SK-N-SH treated with all-trans-retinoic acid at 6 μM for 48 hours (cell line): ENCODE results near the gene HOXA6.

Experiments used
- ATAC-seq: fragments of 200-7000 bp; cut with Tn5 transposase; 3 replicates; pipeline ENCODE4 v1.9.1; 2020; ENCODE audit warnings: mild to moderate bottlenecking, moderate library complexity
- ARNTL ChIP-seq: fragments of 450-650 bp; formaldehyde crosslinking; IDR thresholded peaks from 2 replicates; pipeline ENCODE4 v1.5.0; 2020; ENCODE audit warnings: low read depth, mild to moderate bottlenecking, moderate library complexity, borderline replicate concordance
- CSDC2 ChIP-seq: fragments of 250-450 bp; sonication (Bioruptor Pico); IDR thresholded peaks from 2 replicates; pipeline ENCODE4 v1.5.0; 2020; ENCODE audit warnings: mild to moderate bottlenecking, moderate library complexity
- ESRRG ChIP-seq: fragments of 250-450 bp; sonication (Bioruptor Pico); IDR thresholded peaks from 2 replicates; pipeline ENCODE4 v1.6.1; 2021; ENCODE audit warnings: mild to moderate bottlenecking
- GLIS3 ChIP-seq: fragments of 250-450 bp; sonication (Bioruptor Pico); IDR thresholded peaks from 2 replicates; pipeline ENCODE4 v1.5.0; 2020; ENCODE audit warnings: mild to moderate bottlenecking, moderate library complexity
- ISL1 ChIP-seq: fragments of 250-450 bp; sonication (Bioruptor Pico); IDR thresholded peaks from 2 replicates; pipeline ENCODE4 v2.1.2; 2022; ENCODE audit warnings: mild to moderate bottlenecking, moderate library complexity
- OSR1 ChIP-seq: fragments of 250-450 bp; sonication (Bioruptor Pico); IDR thresholded peaks from 2 replicates; pipeline ENCODE4 v1.8.0; 2022; ENCODE audit warnings: moderate library complexity, mild to moderate bottlenecking, inconsistent platforms
- PATZ1 ChIP-seq: fragments of 250-450 bp; sonication (Bioruptor Pico); IDR thresholded peaks from 2 replicates; pipeline ENCODE4 v1.8.0; 2020; ENCODE audit warnings: mild to moderate bottlenecking, moderate library complexity, borderline replicate concordance
- PPARA ChIP-seq: fragments of 250-450 bp; sonication (Bioruptor Pico); IDR thresholded peaks from 2 replicates; pipeline ENCODE4 v1.5.0; 2020; ENCODE audit warnings: mild to moderate bottlenecking, borderline replicate concordance
- RARB ChIP-seq: fragments of 250-450 bp; sonication (Bioruptor Pico); IDR thresholded peaks from 2 replicates; pipeline ENCODE4 v1.8.0; 2021; ENCODE audit warnings: mild to moderate bottlenecking, moderate library complexity
- SNAI2 ChIP-seq: fragments of 250-450 bp; sonication (Bioruptor Pico); IDR thresholded peaks from 2 replicates; pipeline ENCODE4 v1.5.0; 2020; ENCODE audit warnings: mild to moderate bottlenecking, moderate library complexity
- TCF4 ChIP-seq: fragments of 250-450 bp; sonication (Bioruptor Pico); IDR thresholded peaks from 2 replicates; pipeline ENCODE4 v1.8.0; 2021; ENCODE audit warnings: mild to moderate bottlenecking, moderate library complexity, borderline replicate concordance
- TOX ChIP-seq: fragments of 250-450 bp; sonication (Bioruptor Pico); IDR thresholded peaks from 2 replicates; pipeline ENCODE4 v1.8.0; 2021; ENCODE audit warnings: mild to moderate bottlenecking, moderate library complexity, borderline replicate concordance
- ZC3H10 ChIP-seq: fragments of 250-450 bp; sonication (Bioruptor Pico); IDR thresholded peaks from 2 replicates; pipeline ENCODE4 v1.5.1; 2021; ENCODE audit warnings: mild to moderate bottlenecking, moderate library complexity
- ZFP3 ChIP-seq: fragments of 250-450 bp; sonication (Bioruptor Pico); IDR thresholded peaks from 2 replicates; pipeline ENCODE4 v1.5.0; 2020; ENCODE audit warnings: mild to moderate bottlenecking, moderate library complexity
- ZFP30 ChIP-seq: fragments of 450-650 bp; formaldehyde crosslinking; IDR thresholded peaks from 2 replicates; pipeline ENCODE4 v1.5.0; 2022; ENCODE audit warnings: mild to moderate bottlenecking, moderate library complexity
- ZNF565 ChIP-seq: fragments of 450-650 bp; formaldehyde crosslinking; conservative IDR thresholded peaks from 2 replicates; pipeline ENCODE4 v1.5.0; 2020; ENCODE audit warnings: low read depth, mild to moderate bottlenecking, moderate library complexity
- ZNF8 ChIP-seq: fragments of 450-650 bp; formaldehyde crosslinking; IDR thresholded peaks from 2 replicates; pipeline ENCODE4 v1.5.0; 2020; ENCODE audit warnings: mild to moderate bottlenecking, moderate library complexity
- TF ChIP-seq, protein P1 (sequence below): fragments of 250-450 bp; sonication (Bioruptor Pico); IDR thresholded peaks from 2 replicates; pipeline ENCODE4 v1.5.0; 2020; ENCODE audit warnings: mild to moderate bottlenecking, moderate library complexity
- TF ChIP-seq, protein P2 (sequence below): fragments of 250-450 bp; sonication (Bioruptor Pico); IDR thresholded peaks from 2 replicates; pipeline ENCODE4 v1.5.1; 2020; ENCODE audit warnings: low read depth, mild to moderate bottlenecking, moderate library complexity
- TF ChIP-seq, protein P3 (sequence below): fragments of 250-450 bp; sonication (Bioruptor Pico); IDR thresholded peaks from 2 replicates; pipeline ENCODE4 v1.5.1; 2021; ENCODE audit warnings: mild to moderate bottlenecking, moderate library complexity
- TF ChIP-seq, protein P4 (sequence below): fragments of 250-450 bp; sonication (Bioruptor Pico); IDR thresholded peaks from 2 replicates; pipeline ENCODE4 v1.8.0; 2021; ENCODE audit warnings: low read depth, mild to moderate bottlenecking, moderate library complexity, borderline replicate concordance

The HOXA6 gene

DNA sequence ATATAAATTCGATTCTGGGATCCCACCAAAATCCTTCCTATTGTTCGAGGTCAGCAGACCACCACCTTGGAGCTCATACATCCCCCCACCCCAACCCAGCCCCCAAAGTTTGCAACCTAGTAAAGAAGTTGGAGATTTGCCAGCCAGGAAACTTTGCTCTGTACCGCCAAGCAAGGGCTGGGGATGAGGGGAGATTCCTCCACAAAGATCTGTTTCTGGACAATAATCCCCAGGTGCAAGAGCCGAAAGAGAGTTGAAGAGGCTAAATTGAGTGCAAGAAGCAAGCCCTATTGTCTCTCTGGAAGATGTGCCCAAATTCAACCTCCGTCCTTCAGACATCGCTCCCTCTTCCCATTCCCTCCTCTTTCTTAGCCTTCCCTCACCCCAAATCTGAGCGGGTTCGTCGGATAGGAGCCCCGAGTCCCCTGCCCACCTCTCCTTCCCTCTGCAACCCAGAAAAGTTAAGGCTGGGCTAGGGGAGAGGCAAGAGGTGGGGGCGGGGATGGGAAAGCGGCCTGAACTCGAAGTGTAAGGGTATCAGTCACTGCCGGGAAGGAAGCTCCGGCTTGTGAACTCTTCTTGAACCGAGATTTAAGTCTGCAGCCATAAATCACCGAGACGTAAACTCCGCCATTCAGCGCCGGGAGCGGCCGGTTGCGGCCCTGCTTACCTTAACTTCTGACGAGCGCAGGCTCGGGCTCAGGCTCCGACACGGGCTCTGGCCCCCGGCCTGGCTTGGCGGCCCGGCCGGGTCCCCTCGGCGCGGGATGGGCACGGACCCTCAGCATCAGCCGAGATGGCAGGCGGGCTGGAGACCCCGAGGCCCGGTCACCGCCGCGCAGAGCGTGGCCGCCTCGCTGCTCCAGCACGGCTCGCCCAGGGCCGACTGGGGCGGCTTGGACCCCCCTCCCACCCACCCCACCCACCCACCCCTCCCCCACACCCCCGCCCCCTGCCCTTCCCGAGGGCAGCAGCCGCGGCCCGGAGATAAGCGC is 34.3 kb downstream of the HOXA6 start:
- ATAC-seq: no peak
- TF ChIP-seq ARNTL (no peak), ESRRG (no peak), OSR1 (CRISPR knock-in tag) (no peak), TCF4 (CRISPR knock-in tag) (no peak), CSDC2 (CRISPR knock-in tag) (no peak), ZNF8 (CRISPR knock-in tag) (no peak), ZFP3 (no peak), SNAI2 (no peak), TOX (no peak), ZNF565 (no peak), PPARA (CRISPR knock-in tag) (no peak)
- TF ChIP-seq, protein P1, sequence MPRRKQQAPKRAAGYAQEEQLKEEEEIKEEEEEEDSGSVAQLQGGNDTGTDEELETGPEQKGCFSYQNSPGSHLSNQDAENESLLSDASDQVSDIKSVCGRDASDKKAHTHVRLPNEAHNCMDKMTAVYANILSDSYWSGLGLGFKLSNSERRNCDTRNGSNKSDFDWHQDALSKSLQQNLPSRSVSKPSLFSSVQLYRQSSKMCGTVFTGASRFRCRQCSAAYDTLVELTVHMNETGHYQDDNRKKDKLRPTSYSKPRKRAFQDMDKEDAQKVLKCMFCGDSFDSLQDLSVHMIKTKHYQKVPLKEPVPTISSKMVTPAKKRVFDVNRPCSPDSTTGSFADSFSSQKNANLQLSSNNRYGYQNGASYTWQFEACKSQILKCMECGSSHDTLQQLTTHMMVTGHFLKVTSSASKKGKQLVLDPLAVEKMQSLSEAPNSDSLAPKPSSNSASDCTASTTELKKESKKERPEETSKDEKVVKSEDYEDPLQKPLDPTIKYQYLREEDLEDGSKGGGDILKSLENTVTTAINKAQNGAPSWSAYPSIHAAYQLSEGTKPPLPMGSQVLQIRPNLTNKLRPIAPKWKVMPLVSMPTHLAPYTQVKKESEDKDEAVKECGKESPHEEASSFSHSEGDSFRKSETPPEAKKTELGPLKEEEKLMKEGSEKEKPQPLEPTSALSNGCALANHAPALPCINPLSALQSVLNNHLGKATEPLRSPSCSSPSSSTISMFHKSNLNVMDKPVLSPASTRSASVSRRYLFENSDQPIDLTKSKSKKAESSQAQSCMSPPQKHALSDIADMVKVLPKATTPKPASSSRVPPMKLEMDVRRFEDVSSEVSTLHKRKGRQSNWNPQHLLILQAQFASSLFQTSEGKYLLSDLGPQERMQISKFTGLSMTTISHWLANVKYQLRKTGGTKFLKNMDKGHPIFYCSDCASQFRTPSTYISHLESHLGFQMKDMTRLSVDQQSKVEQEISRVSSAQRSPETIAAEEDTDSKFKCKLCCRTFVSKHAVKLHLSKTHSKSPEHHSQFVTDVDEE (CRISPR knock-in tag): no peak
- TF ChIP-seq, protein P2, sequence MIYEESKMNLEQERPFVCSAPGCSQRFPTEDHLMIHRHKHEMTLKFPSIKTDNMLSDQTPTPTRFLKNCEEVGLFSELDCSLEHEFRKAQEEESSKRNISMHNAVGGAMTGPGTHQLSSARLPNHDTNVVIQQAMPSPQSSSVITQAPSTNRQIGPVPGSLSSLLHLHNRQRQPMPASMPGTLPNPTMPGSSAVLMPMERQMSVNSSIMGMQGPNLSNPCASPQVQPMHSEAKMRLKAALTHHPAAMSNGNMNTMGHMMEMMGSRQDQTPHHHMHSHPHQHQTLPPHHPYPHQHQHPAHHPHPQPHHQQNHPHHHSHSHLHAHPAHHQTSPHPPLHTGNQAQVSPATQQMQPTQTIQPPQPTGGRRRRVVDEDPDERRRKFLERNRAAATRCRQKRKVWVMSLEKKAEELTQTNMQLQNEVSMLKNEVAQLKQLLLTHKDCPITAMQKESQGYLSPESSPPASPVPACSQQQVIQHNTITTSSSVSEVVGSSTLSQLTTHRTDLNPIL (CRISPR knock-in tag): no peak
- TF ChIP-seq, protein P3, sequence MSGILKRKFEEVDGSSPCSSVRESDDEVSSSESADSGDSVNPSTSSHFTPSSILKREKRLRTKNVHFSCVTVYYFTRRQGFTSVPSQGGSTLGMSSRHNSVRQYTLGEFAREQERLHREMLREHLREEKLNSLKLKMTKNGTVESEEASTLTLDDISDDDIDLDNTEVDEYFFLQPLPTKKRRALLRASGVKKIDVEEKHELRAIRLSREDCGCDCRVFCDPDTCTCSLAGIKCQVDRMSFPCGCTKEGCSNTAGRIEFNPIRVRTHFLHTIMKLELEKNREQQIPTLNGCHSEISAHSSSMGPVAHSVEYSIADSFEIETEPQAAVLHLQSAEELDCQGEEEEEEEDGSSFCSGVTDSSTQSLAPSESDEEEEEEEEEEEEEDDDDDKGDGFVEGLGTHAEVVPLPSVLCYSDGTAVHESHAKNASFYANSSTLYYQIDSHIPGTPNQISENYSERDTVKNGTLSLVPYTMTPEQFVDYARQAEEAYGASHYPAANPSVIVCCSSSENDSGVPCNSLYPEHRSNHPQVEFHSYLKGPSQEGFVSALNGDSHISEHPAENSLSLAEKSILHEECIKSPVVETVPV (CRISPR knock-in tag): no peak
- TF ChIP-seq, protein P4, sequence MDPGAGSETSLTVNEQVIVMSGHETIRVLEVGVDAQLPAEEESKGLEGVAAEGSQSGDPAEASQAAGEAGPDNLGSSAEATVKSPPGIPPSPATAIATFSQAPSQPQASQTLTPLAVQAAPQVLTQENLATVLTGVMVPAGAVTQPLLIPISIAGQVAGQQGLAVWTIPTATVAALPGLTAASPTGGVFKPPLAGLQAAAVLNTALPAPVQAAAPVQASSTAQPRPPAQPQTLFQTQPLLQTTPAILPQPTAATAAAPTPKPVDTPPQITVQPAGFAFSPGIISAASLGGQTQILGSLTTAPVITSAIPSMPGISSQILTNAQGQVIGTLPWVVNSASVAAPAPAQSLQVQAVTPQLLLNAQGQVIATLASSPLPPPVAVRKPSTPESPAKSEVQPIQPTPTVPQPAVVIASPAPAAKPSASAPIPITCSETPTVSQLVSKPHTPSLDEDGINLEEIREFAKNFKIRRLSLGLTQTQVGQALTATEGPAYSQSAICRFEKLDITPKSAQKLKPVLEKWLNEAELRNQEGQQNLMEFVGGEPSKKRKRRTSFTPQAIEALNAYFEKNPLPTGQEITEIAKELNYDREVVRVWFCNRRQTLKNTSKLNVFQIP (CRISPR knock-in tag): no peak

DNA sequence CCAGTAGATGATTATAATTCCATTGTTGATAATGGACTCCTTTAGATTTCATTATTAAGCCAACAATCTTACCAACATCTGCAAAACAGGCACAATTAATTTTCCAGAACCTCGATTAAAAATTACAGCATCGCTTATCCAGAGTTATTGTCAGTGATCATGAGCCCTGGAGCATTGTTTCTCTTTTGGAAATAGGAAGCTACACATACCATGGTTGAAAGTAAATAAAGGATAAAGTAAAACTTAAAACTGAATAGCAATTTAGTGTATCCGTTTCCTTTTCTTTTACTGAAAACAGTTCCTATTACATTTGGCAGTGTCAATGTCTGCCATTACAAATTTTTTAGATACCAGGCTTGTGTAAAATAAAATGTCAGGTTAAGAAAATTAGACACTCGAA is 35.2 kb downstream of the HOXA6 start:
- TF ChIP-seq ESRRG (no peak), ZFP3 (no peak), ZNF8 (CRISPR knock-in tag) (no peak), GLIS3 (CRISPR knock-in tag) (no peak), ZFP30 (no peak), ARNTL (no peak), OSR1 (CRISPR knock-in tag) (no peak), ZNF565 (no peak), RARB (CRISPR knock-in tag) (no peak), ZC3H10 (CRISPR knock-in tag) (no peak), PATZ1 (no peak), SNAI2 (no peak), ISL1 (CRISPR knock-in tag) (no peak)
- TF ChIP-seq, protein P1 (CRISPR knock-in tag): no peak
- TF ChIP-seq, protein P3 (CRISPR knock-in tag): no peak
- ATAC-seq: no peak
